Pancreas (tissue), 10 donors: Measurements from ENCODE around the gene BRD7. TPM values are rescaled to one million over a fixed set of nuclear protein-coding genes. Genes with fewer than 3 reads are reported as not detected.

Source experiments
- ATAC-seq, 4 donors: fragments of 200-7000 bp; cut with Tn5 transposase; one replicate each; pipeline versions ENCODE4 v1.8.0 to v1.9.1; 2020; ENCODE audit warnings: mild to moderate bottlenecking in 4 of 4, moderate library complexity in 4 of 4
- DNase-seq, 6 donors: peaks; one replicate each; pipeline ENCODE4 v3.0.0-alpha.2; 2020
- FAIRE-seq: peaks from 2 replicates; lab custom pipeline; 2012; peaks lifted over from hg19 to GRCh38; lab: Jason Lieb, UNC
- H3K27ac ChIP-seq, 4 donors: fragments of 200-600 bp; sonication (generic); 1 replicate in 3 of 4; 2 replicates in 1 of 4; pipeline versions ENCODE4 v1.5.0 to v1.8.0; 2020
- H3K27me3 ChIP-seq, 4 donors: fragments of 200-600 bp; one replicate each; pipeline ENCODE4 v1.8.0; 2021
- H3K36me3 ChIP-seq, 3 donors: fragments of 200-600 bp; sonication (generic) in 1 of 3; one replicate each; pipeline versions ENCODE4 v1.5.0 to v1.8.0; 2020 to 2021
- H3K4me1 ChIP-seq, 3 donors: fragments of 200-600 bp; one replicate each; pipeline ENCODE4 v1.8.0; 2021
- H3K4me3 ChIP-seq, 4 donors: fragments of 200-600 bp; sonication (generic) in 2 of 4; one replicate each; pipeline versions ENCODE4 v1.5.0 to v1.8.0; 2020 to 2021
- H3K9me3 ChIP-seq, 4 donors: fragments of 200-600 bp; one replicate each; pipeline ENCODE4 v1.8.0; 2021
- CTCF ChIP-seq, 4 donors: fragments of 200-600 bp; sonication (generic) in 3 of 4; IDR thresholded peaks; one replicate each; pipeline versions ENCODE4 v1.5.0 to v1.8.0; 2021; ENCODE audit warnings: antibody characterized with exemption in 4 of 4
- WGBS, 2 donors: extraction: QIAGEN DNeasy Blood & Tissue Kit; methylation state at CpG; one replicate each; pipeline ENCODE4 v1.1.7; 2013; 5-methylcytosine and 5-hydroxymethylcytosine counted together
- intact Hi-C, 3 donors: fragments of 100-400 bp; cut with DNase I; formaldehyde crosslinking; loops; one replicate each; pipeline versions ENCODE4 v1.11.1 to v1.14.2; 2022
- polyA plus RNA-seq, 2 donors: library from polyadenylated mRNA; stranded (reverse); fragments of 200-250 nt; gene quantifications; one replicate each; pipeline ENCODE4 v1.2.3, GENCODE V29; 2013
- total RNA-seq, 6 donors: library from RNA; stranded (reverse); fragmentation: NEBNext Ultra II Directional in 4 of 6; extraction: Animal tissue kit (Norgen Biotek cat#: 25700) in 4 of 6; gene quantifications; one replicate each; pipeline versions ENCODE4 v1.2.1 to v1.2.4, GENCODE V29; 2021 to 2023
- donor health status: healthy with polysubstance abuse.
- donor health status: DM: no; HTN: no; CAD: no; lungs with moderate emphysema.
- donor health status: DM: no; HTN: no; CAD: no.
- donor health status: control.
- donor health status: control.
- donor health status: Bipolar disorder and iron deficiency.
- donor health status: DM: yes; HTN: yes; CAD: no.
- donor health status: DM: no; HTN: no; CAD: no.
- donor health status: DM: no; HTN: no; CAD: no.
- donor health status: DM: yes; HTN: yes; CAD: no.

BRD7 gene
- total and polyA plus RNA-seq, 8 donors: 23.4 to 40.4 (median 32.4) TPM

- no peaks in the 10 kb centered on the region for H3K9me3 ChIP-seq
- TF ChIP-seq CTCF (IDR thresholded peaks at IDR 0.05): no peak
- H3K36me3 ChIP-seq: no peaks in the 10 kb centered on the region
- intact Hi-C loops: no loop called here
- ATAC-seq (no peak), FAIRE-seq (no peak), DNase-seq (peak in 1 of 6 donors; percentile 45)
- H3K4me3 ChIP-seq: no peak overlapping the region
- H3K27me3 ChIP-seq: no peaks in the 10 kb centered on the region
- H3K27ac ChIP-seq: no peak overlapping the region
- WGBS, 2 donors: 86 to 93% methylated on average over 6 of the region's 6 CpGs
- H3K4me1 ChIP-seq: no peaks in the 10 kb centered on the region
Measured at GRCh38 chr16:50290856-50291255, 77.9 kb downstream of the BRD7 start.

- no peak overlapping the region for H3K27ac ChIP-seq
- no peaks in the 10 kb centered on the region for H3K9me3 ChIP-seq
- FAIRE-seq (no peak), DNase-seq (peak in 1 of 6 donors; percentile 51), ATAC-seq (no peak)
- H3K4me3 ChIP-seq: no peak overlapping the region
- intact Hi-C loops: no loop called here
- no peaks in the 10 kb centered on the region for H3K4me1 ChIP-seq
- 86 to 87% methylated on average over 30 of the region's 30 CpGs for WGBS, 2 donors
- no peak for TF ChIP-seq CTCF (IDR thresholded peaks at IDR 0.05)
- H3K36me3 ChIP-seq: no peaks in the 10 kb centered on the region
- no peaks in the 10 kb centered on the region for H3K27me3 ChIP-seq
Measured at GRCh38 chr16:50289950-50290764, 78.6 kb downstream of the BRD7 start.

- 82% methylated on average over 3 of the region's 3 CpGs for WGBS, 2 donors
- DNase-seq: no peak
- Histone ChIP-seq H3K27me3 (no peaks in the 10 kb centered on the region), H3K36me3 (no peaks in the 10 kb centered on the region), H3K4me1 (no peaks in the 10 kb centered on the region), H3K9me3 (no peaks in the 10 kb centered on the region), H3K27ac (no peak overlapping the region), H3K4me3 (no peak overlapping the region)
- intact Hi-C loops: no loop called here
- no peak for ATAC-seq
- FAIRE-seq: no peak
- TF ChIP-seq CTCF (IDR thresholded peaks at IDR 0.05): no peak
Measured at GRCh38 chr16:50288920-50289319, 79.9 kb downstream of the BRD7 start.

- Histone ChIP-seq H3K4me3 (no peak overlapping the region), H3K27ac (no peak overlapping the region), H3K27me3 (no peaks in the 10 kb centered on the region), H3K9me3 (no peaks in the 10 kb centered on the region), H3K36me3 (no peaks in the 10 kb centered on the region), H3K4me1 (no peaks in the 10 kb centered on the region)
- no peak for ATAC-seq
- 94 to 95% methylated on average over 17 of the region's 17 CpGs for WGBS, 2 donors
- no peak for TF ChIP-seq CTCF (IDR thresholded peaks at IDR 0.05)
- intact Hi-C loops: no loop called here
- peak in 1 of 6 donors; percentile 69 for DNase-seq
- FAIRE-seq: no peak
Measured at GRCh38 chr16:50288026-50288425, 80.8 kb downstream of the BRD7 start.

GRCh38 chr16:50286681-50287080, 82.1 kb downstream of the BRD7 start:
- 89 to 100% methylated on average over 3 of the region's 3 CpGs for WGBS, 2 donors
- H3K4me3 ChIP-seq: no peak overlapping the region
- H3K27ac ChIP-seq: no peak overlapping the region
- no peak for TF ChIP-seq CTCF (IDR thresholded peaks at IDR 0.05)
- intact Hi-C loops: no loop called here
- H3K27me3 ChIP-seq: no peaks in the 10 kb centered on the region
- H3K4me1 ChIP-seq: no peaks in the 10 kb centered on the region
- no peaks in the 10 kb centered on the region for H3K36me3 ChIP-seq
- DNase-seq (no peak), FAIRE-seq (no peak), ATAC-seq (no peak)
- no peaks in the 10 kb centered on the region for H3K9me3 ChIP-seq
